ENCODE measurements around the gene BICRA.

DNA sequence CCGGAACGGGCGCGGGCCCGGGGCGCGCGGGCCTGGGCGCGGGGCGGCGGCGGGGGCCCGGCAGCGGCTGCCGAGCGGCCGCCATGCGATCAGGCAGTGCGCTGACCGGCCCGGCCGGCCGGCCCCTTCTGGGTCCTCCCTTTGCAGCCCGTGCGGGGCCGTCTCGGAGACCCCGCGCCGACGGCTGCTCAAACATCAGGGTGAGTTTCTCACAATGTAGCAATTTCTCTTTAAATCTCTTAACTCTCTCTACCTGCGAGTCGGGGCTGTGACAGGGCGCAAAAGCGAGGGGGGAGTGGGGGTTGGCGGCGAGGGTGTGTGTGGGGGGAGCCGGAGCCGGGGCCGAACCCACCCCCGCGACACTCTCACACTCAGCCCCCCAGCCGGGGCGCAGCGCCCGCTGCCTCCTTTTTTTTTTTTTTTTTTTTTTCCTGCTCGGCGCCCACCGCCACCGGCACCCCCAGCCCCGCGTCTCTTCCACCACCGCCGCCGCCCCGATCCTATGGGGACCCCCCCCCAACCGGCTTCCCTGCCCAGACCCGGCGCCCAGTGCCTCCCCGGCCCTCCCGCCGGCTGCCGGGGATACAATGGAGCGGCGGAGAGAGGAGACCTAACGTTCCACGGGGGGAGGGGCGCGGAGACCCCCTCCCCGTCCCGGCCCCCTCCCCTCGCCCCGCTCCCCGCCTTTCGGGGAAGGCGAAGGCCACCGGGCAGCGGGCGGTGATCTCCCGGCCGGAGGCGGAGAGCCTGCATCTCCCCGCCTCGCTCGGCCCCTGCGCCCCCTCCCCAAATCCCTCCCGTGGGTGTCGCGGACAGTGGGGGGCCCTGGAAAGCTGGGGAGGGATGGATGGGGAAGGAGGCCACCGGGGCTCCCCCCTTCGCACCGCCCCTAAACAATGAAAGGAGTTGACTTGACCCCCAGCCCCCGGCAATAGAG lies at the start of gene BICRA:
- TF ChIP-seq, protein P1, sequence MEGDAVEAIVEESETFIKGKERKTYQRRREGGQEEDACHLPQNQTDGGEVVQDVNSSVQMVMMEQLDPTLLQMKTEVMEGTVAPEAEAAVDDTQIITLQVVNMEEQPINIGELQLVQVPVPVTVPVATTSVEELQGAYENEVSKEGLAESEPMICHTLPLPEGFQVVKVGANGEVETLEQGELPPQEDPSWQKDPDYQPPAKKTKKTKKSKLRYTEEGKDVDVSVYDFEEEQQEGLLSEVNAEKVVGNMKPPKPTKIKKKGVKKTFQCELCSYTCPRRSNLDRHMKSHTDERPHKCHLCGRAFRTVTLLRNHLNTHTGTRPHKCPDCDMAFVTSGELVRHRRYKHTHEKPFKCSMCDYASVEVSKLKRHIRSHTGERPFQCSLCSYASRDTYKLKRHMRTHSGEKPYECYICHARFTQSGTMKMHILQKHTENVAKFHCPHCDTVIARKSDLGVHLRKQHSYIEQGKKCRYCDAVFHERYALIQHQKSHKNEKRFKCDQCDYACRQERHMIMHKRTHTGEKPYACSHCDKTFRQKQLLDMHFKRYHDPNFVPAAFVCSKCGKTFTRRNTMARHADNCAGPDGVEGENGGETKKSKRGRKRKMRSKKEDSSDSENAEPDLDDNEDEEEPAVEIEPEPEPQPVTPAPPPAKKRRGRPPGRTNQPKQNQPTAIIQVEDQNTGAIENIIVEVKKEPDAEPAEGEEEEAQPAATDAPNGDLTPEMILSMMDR (IDR thresholded peaks at IDR 0.05; ENCODE audit: low read length), result no peak
- TF ChIP-seq EZH2 (IDR thresholded peaks at IDR 0.05; ENCODE audit: borderline replicate concordance, low read length), result no peak
